ENCODE data around the gene TSSK2. TPM values are rescaled to one million over a fixed set of nuclear protein-coding genes. Genes with fewer than 3 reads are reported as not detected.

Gene TSSK2
- total RNA-seq, 2 experiments from 2014 or later: not detected

GRCh38 chr22:19108807-19109197 is 22.3 kb upstream of the TSSK2 start:
- Mint-ChIP-seq H3K4me3 (no peak overlapping the region), H3K9me3 (ENCODE audit: low read depth) (no peaks in the 10 kb centered on the region), H3K36me3 (ENCODE audit: low read depth) (peaks cover 2% of the 10 kb centered on the region), H3K27ac (peak overlapping the region; percentile 72), H3K27me3 (no peaks in the 10 kb centered on the region), H3K4me1 (peaks cover 72% of the 10 kb centered on the region)
- ChIA-PET POLR2A (no interaction called here), CTCF (interaction anchor here (0.6 to 1.6 kb wide), 3 partner anchors 10 to 70 kb away, joined by 3 to 4 read pairs (median 3); partner anchors contain the start of gene SLC25A1)
- intact Hi-C loops (cut with DNase I, micrococcal nuclease): loop anchor here (1.0 to 10.0 kb wide), 6 partner anchors 13 to 186 kb away; partner anchors contain the start of genes CLTCL1 (in 2 of the 2), DGCR2 (in 1 of the 2), ESS2 (in 1 of the 2) and SLC25A1 (in 1 of the 2)
- DNase-seq (no peak), ATAC-seq (no peak)

- ATAC-seq (peak; percentile 94), DNase-seq (peak; percentile 70)
- no peaks in the 10 kb centered on the region for H3K9me3 Mint-ChIP-seq (ENCODE audit: low read depth)
- CTCF ChIA-PET: no interaction called here
- H3K27ac Mint-ChIP-seq: peak overlapping the region; percentile 72
- no peaks in the 10 kb centered on the region for H3K27me3 Mint-ChIP-seq
- peaks cover 2% of the 10 kb centered on the region for H3K36me3 Mint-ChIP-seq (ENCODE audit: low read depth)
- intact Hi-C loops (cut with DNase I, micrococcal nuclease): loop anchor here (1.0 to 10.0 kb wide), 6 partner anchors 13 to 185 kb away; partner anchors contain the start of genes CLTCL1 (in 2 of the 2), DGCR2 (in 1 of the 2), ESS2 (in 1 of the 2) and SLC25A1 (in 1 of the 2)
- POLR2A ChIA-PET: interaction anchor here (1.4 to 1.5 kb wide), 2 partner anchors 9 to 35 kb away, joined by 4 to 13 read pairs; partner anchors contain the start of gene ESS2
- H3K4me3 Mint-ChIP-seq: peak overlapping the region; percentile 5
- peaks cover 68% of the 10 kb centered on the region for H3K4me1 Mint-ChIP-seq
These were observed 21.7 kb upstream of the TSSK2 start for GRCh38 chr22:19109198-19110063.

GRCh38 chr22:19110064-19110458 is 21.0 kb upstream of the TSSK2 start:
- intact Hi-C loops (cut with DNase I, micrococcal nuclease): no loop called here
- Mint-ChIP-seq H3K9me3 (ENCODE audit: low read depth) (no peaks in the 10 kb centered on the region), H3K4me1 (peaks cover 73% of the 10 kb centered on the region), H3K4me3 (peak overlapping the region; percentile 5), H3K27ac (peak overlapping the region; percentile 72), H3K27me3 (no peaks in the 10 kb centered on the region), H3K36me3 (ENCODE audit: low read depth) (peaks cover 7% of the 10 kb centered on the region)
- no peak for DNase-seq
- ATAC-seq: no peak
- ChIA-PET POLR2A (interaction anchor here (1.4 to 1.5 kb wide), 2 partner anchors 9 to 35 kb away, joined by 4 to 13 read pairs; partner anchors contain the start of gene ESS2), CTCF (interaction anchor here (1.2 kb wide), 1 partner anchor 36 kb away, joined by 3 read pairs; no protein-coding TSS in a partner anchor)

DNA sequence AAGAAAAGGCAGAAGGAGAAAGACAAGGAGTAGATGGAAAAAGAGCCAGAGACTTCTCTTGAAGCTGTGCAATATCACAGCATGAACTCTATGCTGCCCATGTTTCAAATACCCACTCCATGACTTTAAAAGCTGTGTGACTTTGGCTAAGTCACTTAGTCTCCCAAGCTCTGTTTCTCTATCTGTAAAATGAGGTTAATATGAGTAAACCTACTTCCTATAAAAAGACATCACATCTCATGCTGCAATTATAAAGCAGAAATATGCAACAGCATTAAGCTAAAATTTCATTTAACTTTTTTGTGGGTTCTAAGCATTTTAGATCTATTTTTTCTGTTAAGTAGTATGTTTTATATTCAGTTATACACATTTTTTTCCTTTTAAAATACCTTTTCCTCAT is 20.5 kb upstream of the TSSK2 start:
- ChIA-PET CTCF (interaction anchor here (0.6 to 1.2 kb wide), 3 partner anchors 37 to 289 kb away, joined by 3 to 4 read pairs (median 4); no protein-coding TSS in a partner anchor), POLR2A (interaction anchor here (1.4 to 1.5 kb wide), 2 partner anchors 8 to 34 kb away, joined by 4 to 13 read pairs; partner anchors contain the start of gene ESS2)
- DNase-seq: no peak
- peaks cover 78% of the 10 kb centered on the region for H3K4me1 Mint-ChIP-seq
- no peak overlapping the region for H3K4me3 Mint-ChIP-seq
- no peak for ATAC-seq
- peaks cover 7% of the 10 kb centered on the region for H3K36me3 Mint-ChIP-seq (ENCODE audit: low read depth)
- no peaks in the 10 kb centered on the region for H3K27me3 Mint-ChIP-seq
- intact Hi-C loops (cut with DNase I, micrococcal nuclease): no loop called here
- peak overlapping the region; percentile 67 for H3K27ac Mint-ChIP-seq
- H3K9me3 Mint-ChIP-seq (ENCODE audit: low read depth): no peaks in the 10 kb centered on the region

GRCh38 chr22:19111140-19111539 is 20.0 kb upstream of the TSSK2 start:
- ATAC-seq: no peak
- POLR2A ChIA-PET: interaction anchor here (1.4 to 1.5 kb wide), 2 partner anchors 7 to 34 kb away, joined by 4 to 13 read pairs; partner anchors contain the start of gene ESS2

GRCh38 chr22:19111584-19111983 is 19.5 kb upstream of the TSSK2 start:
- Mint-ChIP-seq H3K4me1 (peaks cover 78% of the 10 kb centered on the region), H3K27ac (peak overlapping the region; percentile 67), H3K27me3 (no peaks in the 10 kb centered on the region), H3K4me3 (no peak overlapping the region), H3K9me3 (ENCODE audit: low read depth) (no peaks in the 10 kb centered on the region), H3K36me3 (ENCODE audit: low read depth) (peaks cover 7% of the 10 kb centered on the region)
- no peak for DNase-seq
- intact Hi-C loops (cut with DNase I, micrococcal nuclease): no loop called here
- POLR2A ChIA-PET: no interaction called here
- ATAC-seq: no peak
- CTCF ChIA-PET: interaction anchor here (0.5 to 1.2 kb wide), 5 partner anchors 9 to 289 kb away, joined by 3 to 8 read pairs (median 4); partner anchors contain the start of gene DGCR2

More at GRCh38 chr22:19111140-19111539, 20.0 kb upstream of the TSSK2 start:
- Mint-ChIP-seq H3K9me3 (ENCODE audit: low read depth) (no peaks in the 10 kb centered on the region), H3K27me3 (no peaks in the 10 kb centered on the region), H3K4me3 (no peak overlapping the region), H3K36me3 (ENCODE audit: low read depth) (peaks cover 7% of the 10 kb centered on the region), H3K27ac (peak overlapping the region; percentile 67), H3K4me1 (peaks cover 78% of the 10 kb centered on the region)
- DNase-seq: no peak
- intact Hi-C loops (cut with DNase I, micrococcal nuclease): no loop called here
- CTCF ChIA-PET: interaction anchor here (0.6 to 1.2 kb wide), 5 partner anchors 11 to 289 kb away, joined by 3 to 8 read pairs (median 4); partner anchors contain the start of gene DGCR2

DNA sequence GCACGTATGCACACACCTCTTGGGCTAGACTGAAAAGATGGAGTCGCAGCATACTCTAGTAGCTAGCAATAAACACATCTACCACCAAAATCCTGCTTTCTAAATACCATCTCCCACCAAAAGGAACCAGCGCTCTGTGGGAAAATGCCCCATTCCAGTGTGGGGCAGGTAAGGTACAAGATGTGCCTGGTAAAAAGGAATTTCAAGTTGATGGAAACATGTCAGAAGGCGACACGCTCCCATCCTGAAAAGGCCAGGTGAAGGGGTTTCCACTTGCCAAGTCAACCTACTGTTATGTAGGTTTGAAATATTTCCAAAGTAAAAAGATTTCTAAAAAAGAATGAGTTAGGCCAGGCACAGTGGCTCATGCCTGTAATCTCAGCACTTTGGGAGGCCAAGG is 17.7 kb upstream of the TSSK2 start:
- ChIA-PET CTCF (interaction anchor here (0.6 kb wide), 1 partner anchor 311 kb away, joined by 3 read pairs; no protein-coding TSS in a partner anchor), POLR2A (no interaction called here)

GRCh38 chr22:19114984-19115552 is 16.0 kb upstream of the TSSK2 start:
- Mint-ChIP-seq H3K4me3 (no peak overlapping the region), H3K9me3 (ENCODE audit: low read depth) (no peaks in the 10 kb centered on the region), H3K27me3 (no peaks in the 10 kb centered on the region), H3K36me3 (ENCODE audit: low read depth) (peaks cover 7% of the 10 kb centered on the region), H3K4me1 (peaks cover 75% of the 10 kb centered on the region), H3K27ac (peak overlapping the region; percentile 33)
- DNase-seq: no peak
- POLR2A ChIA-PET: interaction anchor here (0.9 kb wide), 1 partner anchor 29 kb away, joined by 3 read pairs; no protein-coding TSS in a partner anchor
- intact Hi-C loops (cut with DNase I, micrococcal nuclease): no loop called here
- no peak for ATAC-seq
- CTCF ChIA-PET: interaction anchor here (1.3 kb wide), 1 partner anchor 10 kb away, joined by 3 read pairs; no protein-coding TSS in a partner anchor

More for the DNA sequence above, 17.7 kb upstream of the TSSK2 start:
- intact Hi-C loops (cut with DNase I, micrococcal nuclease): no loop called here
- Mint-ChIP-seq H3K27me3 (no peaks in the 10 kb centered on the region), H3K4me1 (peaks cover 77% of the 10 kb centered on the region), H3K9me3 (ENCODE audit: low read depth) (no peaks in the 10 kb centered on the region), H3K36me3 (ENCODE audit: low read depth) (peaks cover 7% of the 10 kb centered on the region), H3K4me3 (no peak overlapping the region), H3K27ac (no peak overlapping the region)
- ATAC-seq: no peak
- no peak for DNase-seq

DNA sequence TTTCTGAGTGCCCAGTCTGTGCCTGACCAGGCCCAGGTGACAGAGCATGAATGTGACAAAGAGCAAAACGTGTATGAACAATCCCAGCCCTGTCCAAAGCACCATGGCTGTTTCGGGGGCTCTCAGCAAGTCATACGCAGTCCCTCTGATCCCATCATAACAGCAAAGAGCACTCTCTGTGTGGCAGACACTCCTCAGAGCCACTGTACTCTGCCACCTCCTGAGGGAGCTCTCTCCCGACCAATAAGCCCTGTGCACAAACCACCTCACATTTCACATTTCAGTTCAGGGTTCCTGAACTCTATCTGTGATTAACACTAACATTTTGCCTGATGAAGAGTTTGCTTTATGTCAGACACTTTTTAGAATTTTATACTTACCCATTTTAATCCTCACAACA is 15.5 kb upstream of the TSSK2 start:
- POLR2A ChIA-PET: interaction anchor here (0.9 kb wide), 1 partner anchor 28 kb away, joined by 3 read pairs; no protein-coding TSS in a partner anchor
- CTCF ChIA-PET: interaction anchor here (1.3 kb wide), 1 partner anchor 10 kb away, joined by 3 read pairs; no protein-coding TSS in a partner anchor
- intact Hi-C loops (cut with DNase I, micrococcal nuclease): no loop called here
- no peak for DNase-seq
- H3K36me3 Mint-ChIP-seq (ENCODE audit: low read depth): peaks cover 7% of the 10 kb centered on the region
- peak; percentile 24 for ATAC-seq
- H3K4me3 Mint-ChIP-seq: no peak overlapping the region
- no peaks in the 10 kb centered on the region for H3K27me3 Mint-ChIP-seq
- H3K9me3 Mint-ChIP-seq (ENCODE audit: low read depth): no peaks in the 10 kb centered on the region
- no peak overlapping the region for H3K27ac Mint-ChIP-seq
- H3K4me1 Mint-ChIP-seq: peaks cover 77% of the 10 kb centered on the region

DNA sequence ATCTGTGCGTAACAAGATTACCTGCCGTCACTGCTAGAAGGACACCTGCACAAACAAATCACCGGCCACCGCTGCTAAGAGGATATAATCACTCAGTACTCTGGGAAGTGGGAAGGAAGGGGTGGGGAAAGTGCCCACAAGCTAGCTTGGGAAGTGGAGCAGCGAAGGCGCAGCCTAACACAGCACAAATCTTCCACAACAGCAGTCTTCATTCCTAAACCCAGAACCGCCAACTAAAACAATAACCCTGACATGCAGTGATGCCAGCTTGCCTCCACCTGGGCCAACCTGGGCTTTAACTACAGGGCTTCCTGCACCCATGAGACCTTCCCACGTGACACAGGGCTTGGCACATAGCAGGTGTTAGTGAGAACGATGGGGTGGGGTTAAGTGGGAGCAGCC is 14.0 kb upstream of the TSSK2 start:
- ATAC-seq: no peak
- Mint-ChIP-seq H3K27ac (no peak overlapping the region), H3K4me1 (peaks cover 70% of the 10 kb centered on the region), H3K27me3 (no peaks in the 10 kb centered on the region), H3K36me3 (ENCODE audit: low read depth) (peaks cover 7% of the 10 kb centered on the region), H3K9me3 (ENCODE audit: low read depth) (no peaks in the 10 kb centered on the region), H3K4me3 (no peak overlapping the region)
- CTCF ChIA-PET: no interaction called here
- intact Hi-C loops (cut with DNase I, micrococcal nuclease): no loop called here
- DNase-seq: no peak
- POLR2A ChIA-PET: interaction anchor here (0.6 kb wide), 1 partner anchor 334 kb away, joined by 8 read pairs; no protein-coding TSS in a partner anchor
